MG63 (cell line): ENCODE results near the gene YY1. TPM values are rescaled to one million over a fixed set of nuclear protein-coding genes. Genes with fewer than 3 reads are reported as not detected.

Experiments
- DNase-seq: peaks from one replicate; pipeline ENCODE4 v3.0.0-alpha.2; 2020
- H3K27me3 ChIP-seq: fragments of 250-450 bp; sonication (Bioruptor Pico); 2 replicates; pipeline ENCODE4 v1.5.1; 2020; ENCODE audit warnings: mild to moderate bottlenecking, moderate library complexity
- H3K36me3 ChIP-seq: fragments of 250-450 bp; sonication (Bioruptor Pico); 2 replicates; pipeline ENCODE4 v1.5.1; 2020; ENCODE audit warnings: mild to moderate bottlenecking, moderate library complexity
- H3K4me3 ChIP-seq: fragments of 250-450 bp; sonication (Bioruptor Pico); 2 replicates; pipeline ENCODE4 v1.5.1; 2020; ENCODE audit warnings: mild to moderate bottlenecking, moderate library complexity
- H3K9me3 ChIP-seq: fragments of 250-450 bp; sonication (Bioruptor Pico); 2 replicates; pipeline ENCODE4 v1.5.1; 2020; ENCODE audit warnings: mild to moderate bottlenecking, moderate library complexity
- total RNA-seq: library from RNA; depleted of rRNA; stranded (reverse); fragments of >200 nt; shearing (Covaris generic); gene quantifications from 2 replicates; pipeline ENCODE4 v1.2.3, GENCODE V29; 2014; ENCODE audit warnings: low replicate concordance; rRNA removed

YY1 gene
- total RNA-seq, 1 experiment from 2014 or later, result 34.1 TPM

- Histone ChIP-seq H3K27me3 (no peaks in the 10 kb centered on the region), H3K9me3 (no peaks in the 10 kb centered on the region), H3K36me3 (no peaks in the 10 kb centered on the region), H3K4me3 (no peak overlapping the region)
- DNase-seq, result no peak
These were observed 88.2 kb downstream of the YY1 start for GRCh38 chr14:100327128-100327527.

DNA sequence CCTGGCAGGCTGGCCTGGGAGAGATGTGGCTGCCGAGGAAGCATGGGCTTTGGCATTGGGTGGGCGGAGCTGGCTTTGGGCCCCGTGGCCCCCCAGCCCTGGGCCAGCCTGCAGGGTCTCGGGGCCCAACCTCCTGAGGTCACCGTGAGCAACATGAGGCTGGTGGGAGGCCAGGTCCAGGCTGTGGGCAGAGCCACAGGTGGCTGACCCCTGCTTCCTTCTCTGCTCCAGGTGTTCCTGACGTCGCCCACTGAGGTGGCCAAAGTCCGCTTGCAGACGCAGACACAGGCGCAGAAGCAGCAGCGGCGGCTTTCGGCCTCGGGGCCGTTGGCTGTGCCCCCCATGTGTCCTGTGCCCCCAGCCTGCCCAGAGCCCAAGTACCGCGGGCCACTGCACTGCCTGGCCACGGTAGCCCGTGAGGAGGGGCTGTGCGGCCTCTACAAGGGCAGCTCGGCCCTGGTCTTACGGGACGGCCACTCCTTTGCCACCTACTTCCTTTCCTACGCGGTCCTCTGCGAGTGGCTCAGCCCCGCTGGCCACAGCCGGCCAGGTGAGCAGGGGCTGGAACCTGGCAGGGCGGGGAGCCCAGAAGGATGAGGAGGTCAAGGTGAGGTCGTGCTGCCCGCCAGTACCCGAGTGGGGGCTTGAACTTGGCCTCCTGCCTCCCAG, 89.7 kb downstream of the YY1 start:
- no peak for DNase-seq
- H3K9me3 ChIP-seq, result no peaks in the 10 kb centered on the region
- H3K27me3 ChIP-seq, result no peaks in the 10 kb centered on the region
- no peak overlapping the region for H3K4me3 ChIP-seq
- no peaks in the 10 kb centered on the region for H3K36me3 ChIP-seq

- H3K9me3 ChIP-seq, result no peaks in the 10 kb centered on the region
- no peak for DNase-seq
- no peak overlapping the region for H3K4me3 ChIP-seq
- no peaks in the 10 kb centered on the region; the same call in 1 of the 2 replicates for H3K36me3 ChIP-seq
- no peaks in the 10 kb centered on the region for H3K27me3 ChIP-seq
These were observed 90.5 kb downstream of the YY1 start for GRCh38 chr14:100329233-100330006.

- no peak overlapping the region for H3K4me3 ChIP-seq
- no peaks in the 10 kb centered on the region; the same call in 1 of the 2 replicates for H3K36me3 ChIP-seq
- no peaks in the 10 kb centered on the region for H3K27me3 ChIP-seq
- no peaks in the 10 kb centered on the region for H3K9me3 ChIP-seq
- no peak for DNase-seq
These were observed 91.0 kb downstream of the YY1 start for GRCh38 chr14:100330007-100330344.

DNA sequence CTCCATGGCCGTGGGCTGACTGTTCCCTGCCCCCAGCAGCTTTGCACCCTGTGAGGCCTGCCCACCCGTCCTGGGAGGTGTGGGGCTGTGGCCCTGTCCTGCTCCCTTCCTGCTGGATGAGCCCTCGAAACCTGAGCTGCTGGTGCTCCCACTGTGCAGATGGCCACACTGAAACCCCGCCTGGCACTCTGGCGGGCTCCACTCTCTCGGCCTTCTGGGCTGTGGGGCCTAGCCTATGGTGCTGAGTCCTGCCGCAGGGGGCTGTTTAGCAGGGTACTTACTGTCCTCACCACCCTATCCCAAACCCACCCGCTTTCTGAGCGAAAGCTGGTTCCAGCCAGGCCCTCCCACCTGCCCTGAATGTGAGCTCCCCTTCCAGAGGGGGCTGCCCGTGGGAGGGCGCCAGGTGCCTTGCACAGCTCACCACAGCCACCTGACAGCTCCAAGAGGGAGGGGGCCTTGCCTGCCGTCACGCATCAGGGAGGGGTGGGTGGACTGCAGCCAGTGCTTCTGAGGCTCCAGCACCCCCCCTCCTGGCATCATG, 91.5 kb downstream of the YY1 start:
- Histone ChIP-seq H3K4me3 (no peak overlapping the region), H3K36me3 (no peaks in the 10 kb centered on the region; the same call in 1 of the 2 replicates), H3K9me3 (no peaks in the 10 kb centered on the region), H3K27me3 (no peaks in the 10 kb centered on the region)
- no peak for DNase-seq

DNA sequence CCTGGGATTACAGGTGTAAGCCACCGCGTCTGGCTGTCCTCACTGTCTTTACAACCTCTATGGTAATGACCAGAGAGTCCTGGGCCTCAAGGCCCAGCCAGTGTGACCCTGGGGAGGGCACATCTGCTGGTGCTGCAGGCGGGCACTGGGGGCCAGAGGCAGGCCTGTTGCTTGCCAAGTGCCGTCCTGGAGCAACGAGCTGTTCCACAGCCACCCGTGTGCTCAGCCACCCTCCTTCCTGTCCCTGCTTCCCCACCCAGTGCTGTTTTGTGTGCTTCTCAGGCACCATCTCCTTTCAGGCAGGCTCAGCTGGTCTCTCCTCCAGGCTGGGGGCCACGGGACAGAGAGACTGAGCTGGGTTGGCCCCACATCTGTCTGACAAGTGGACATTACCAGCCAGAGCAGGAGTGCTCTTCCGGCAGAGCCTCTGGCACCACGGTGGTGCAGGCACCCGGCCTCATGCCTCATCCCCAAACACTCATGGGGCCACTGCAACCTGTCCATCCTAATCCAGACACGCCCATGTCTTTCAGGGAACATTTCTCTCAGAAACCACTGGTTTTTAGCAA, 93.2 kb downstream of the YY1 start:
- no peak overlapping the region for H3K4me3 ChIP-seq
- peaks cover 3% of the 10 kb centered on the region; the same call in 1 of the 2 replicates for H3K36me3 ChIP-seq

More for the DNA sequence above, 93.2 kb downstream of the YY1 start:
- H3K27me3 ChIP-seq, result no peaks in the 10 kb centered on the region
- no peak for DNase-seq
- no peaks in the 10 kb centered on the region for H3K9me3 ChIP-seq

Other genes with a start within 250 kb of the YY1 start
- 17.3 and 17.9 TPM in 2 replicates for gene EVL, start 173.7 kb upstream of the YY1 start, total RNA-seq
- not detected in 2 replicates for gene DEGS2, start 79.5 kb upstream of the YY1 start, total RNA-seq
- gene SLC25A29, start 67.3 kb downstream of the YY1 start, total RNA-seq, result 8.0 and 9.6 TPM in 2 replicates
- not detected in 2 replicates for gene SLC25A47, start 84.2 kb downstream of the YY1 start, total RNA-seq
- gene WDR25, start 137.3 kb downstream of the YY1 start, total RNA-seq, result 20.7 and 40.0 TPM in 2 replicates